GM18498 (cell line): ENCODE data around the gene FAM222B.
A peak's percentile ranks its signal among the peaks of the same experiment; 100 is the strongest.
"Not testable (repeated sequence)": the region's sequence is repeated elsewhere in the genome, so short reads cannot be mapped to it uniquely, and the experiment has no call there.

Source experiments
- ATAC-seq: cut with Tn5 transposase; IDR thresholded peaks from one replicate; pipeline ENCODE4 v1.9.1; 2021; ENCODE audit warnings: mild to moderate bottlenecking, moderate library complexity; ENCODE audit not compliant: unreplicated experiment

Gene FAM222B, protein sequence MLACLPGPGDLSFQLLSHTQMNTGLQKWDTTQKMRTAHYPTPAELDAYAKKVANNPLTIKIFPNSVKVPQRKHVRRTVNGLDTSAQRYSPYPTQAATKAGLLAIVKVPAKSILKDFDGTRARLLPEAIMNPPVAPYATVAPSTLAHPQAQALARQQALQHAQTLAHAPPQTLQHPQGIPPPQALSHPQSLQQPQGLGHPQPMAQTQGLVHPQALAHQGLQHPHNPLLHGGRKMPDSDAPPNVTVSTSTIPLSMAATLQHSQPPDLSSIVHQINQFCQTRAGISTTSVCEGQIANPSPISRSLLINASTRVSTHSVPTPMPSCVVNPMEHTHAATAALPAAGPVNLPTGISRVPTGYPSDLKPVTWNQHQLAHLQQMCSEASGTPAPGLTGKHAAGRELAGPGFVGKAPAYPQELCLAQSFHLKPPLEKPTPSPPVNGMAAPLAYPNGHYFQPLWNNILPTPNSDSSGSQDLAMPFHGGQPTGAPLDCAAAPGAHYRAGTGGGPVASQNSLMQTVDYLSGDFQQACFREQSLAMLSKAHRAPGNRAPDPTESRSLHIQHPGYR

DNA sequence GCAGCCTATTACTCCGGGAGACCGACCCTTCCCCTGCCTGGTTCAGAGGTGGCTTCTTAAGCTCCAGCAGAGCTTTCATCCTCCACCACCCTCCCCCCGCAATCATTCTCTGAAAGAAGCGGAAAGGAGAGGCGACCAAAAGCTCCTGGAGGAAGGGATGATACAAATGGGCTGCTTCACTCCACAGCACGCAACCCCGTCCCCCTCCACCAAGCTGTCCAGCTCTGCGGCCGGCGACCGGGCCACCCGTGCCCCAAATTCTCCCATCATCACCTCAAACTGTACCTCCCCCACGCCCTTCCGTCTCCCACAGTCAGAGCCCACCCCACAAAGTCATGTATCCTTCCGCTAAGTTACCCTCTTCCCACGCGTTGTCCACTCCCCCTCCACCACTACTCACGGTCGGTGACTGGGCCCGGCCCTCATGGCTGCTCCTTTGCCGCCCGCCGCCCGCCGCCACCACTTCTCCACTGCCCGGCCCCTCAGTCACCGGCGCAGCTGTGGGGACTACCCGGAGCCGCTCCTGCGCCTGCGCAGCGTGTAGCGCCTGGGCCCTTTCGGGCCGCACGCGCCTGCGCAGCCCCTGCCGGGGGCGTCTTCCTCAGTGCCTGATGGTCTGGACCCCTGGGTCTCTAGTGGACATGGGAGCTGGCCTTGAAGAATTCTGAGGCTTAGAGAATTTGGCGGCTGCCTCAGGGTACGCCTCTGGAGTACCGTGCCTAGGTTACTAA, at the start of gene FAM222B:
Gene FAM222B, minus strand, starts transcription at position 509 of the 731 bp plus-strand sequence. CDS start 76,123 bp downstream, outside the sequence.
- ATAC-seq = peak; percentile 90

DNA sequence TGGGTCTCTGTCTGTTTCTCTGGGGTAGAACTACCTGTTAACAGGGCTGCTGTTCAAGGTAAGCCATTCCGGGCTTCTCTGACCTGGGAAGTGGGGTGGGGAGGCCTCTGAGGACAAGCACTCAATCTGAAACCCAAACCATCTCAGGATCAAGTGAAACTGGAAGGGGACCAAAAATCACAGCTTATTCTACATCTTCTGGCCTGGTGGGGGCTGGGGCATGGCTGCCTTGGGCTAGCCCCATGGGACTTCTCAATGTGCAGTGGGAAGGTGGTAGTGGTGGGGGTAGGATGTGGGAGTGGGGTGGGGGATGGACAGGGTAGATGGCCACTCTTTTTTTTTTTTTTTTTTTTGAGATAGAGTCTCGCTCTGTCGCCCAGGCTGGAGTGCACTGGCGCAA, 49.4 kb upstream of the FAM222B start:
- ATAC-seq = no peak

DNA sequence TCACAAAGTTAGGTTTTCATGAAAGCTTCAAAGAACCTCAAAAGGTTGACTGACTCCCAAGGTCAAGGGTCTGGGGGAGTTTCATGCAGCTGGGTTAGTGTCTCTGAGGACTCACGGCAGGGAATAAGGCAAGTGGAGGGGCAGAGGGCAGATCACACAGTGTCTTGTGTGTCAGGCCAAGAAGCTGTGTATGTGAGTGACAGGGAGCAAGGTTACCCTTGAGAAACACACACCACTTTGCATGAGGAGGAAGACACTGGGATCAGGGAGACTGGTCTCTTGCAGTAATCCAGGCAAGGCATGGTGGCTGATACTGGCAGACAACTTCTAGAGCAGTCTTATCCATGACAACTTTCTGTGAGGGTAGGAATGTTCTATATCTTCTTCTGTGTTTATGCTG, 48.6 kb upstream of the FAM222B start:
- ATAC-seq = no peak

DNA sequence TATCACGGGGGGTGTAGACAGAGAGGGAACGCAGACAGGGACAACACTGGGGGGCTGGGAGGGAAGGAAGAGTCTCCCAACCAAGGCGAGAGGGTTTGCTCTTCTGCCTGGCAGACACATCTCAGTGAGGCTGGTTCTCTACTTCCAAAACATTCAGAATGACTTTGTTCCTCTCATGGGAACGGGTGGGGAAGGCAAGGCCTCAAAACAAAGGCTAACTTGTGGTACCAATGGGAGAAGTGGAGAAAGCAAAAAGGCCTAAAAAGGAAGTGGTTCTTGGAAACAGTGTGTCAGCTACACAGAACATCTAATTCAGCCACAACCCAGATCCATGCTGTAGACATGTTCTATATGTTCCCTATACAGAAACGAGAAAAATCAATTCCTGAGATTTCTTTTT, 47.4 kb upstream of the FAM222B start:
- ATAC-seq = no peak

DNA sequence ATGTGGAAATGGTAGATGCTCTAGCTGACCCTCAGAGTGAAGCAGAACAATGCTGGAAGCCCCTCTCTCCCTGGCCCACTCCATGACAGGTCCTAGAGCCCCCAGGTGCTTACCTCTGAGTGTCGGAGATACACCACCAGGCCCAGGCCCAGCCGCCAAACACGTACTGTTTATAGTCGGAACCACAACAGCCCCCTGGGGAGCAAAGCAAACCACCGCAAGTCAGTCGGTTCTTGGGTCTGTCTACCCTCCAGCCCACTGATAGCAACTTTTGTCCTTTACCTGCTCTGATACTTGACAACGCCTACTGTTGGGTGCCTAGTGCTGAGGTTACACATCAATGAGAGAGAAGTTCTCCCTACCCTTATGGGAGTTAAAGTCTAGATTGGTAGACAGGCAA, 46.2 kb upstream of the FAM222B start:
- no peak for ATAC-seq

DNA sequence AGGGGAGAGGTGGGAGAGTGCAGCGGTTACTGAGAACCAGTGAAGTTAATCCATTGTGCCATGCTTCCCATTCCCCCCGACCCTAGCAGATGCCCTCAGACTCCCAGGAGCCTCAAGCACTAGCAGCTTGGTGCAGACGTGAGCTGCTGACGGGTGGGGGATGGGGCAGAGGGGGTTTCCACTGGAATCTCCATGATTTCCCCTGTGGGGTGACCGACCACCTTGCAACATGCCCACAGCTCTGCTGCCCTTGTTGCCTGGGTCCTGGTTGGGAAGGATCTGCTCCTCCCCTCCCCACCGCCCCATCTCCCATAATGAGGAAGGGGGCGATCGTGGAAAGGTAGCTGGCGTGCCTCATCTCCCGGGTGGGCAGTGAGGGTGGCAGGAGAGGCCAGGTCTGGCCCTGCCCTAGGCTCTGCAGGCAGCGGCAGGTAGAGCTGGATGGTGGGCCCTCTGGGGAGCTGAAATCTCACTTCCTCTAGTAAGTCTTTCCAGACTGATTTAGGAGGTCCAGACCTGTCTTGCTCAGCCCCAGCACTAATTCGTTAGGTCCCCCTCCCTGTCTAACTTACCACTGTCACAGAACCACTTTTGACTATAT, 45.4 kb upstream of the FAM222B start:
- no peak for ATAC-seq

DNA sequence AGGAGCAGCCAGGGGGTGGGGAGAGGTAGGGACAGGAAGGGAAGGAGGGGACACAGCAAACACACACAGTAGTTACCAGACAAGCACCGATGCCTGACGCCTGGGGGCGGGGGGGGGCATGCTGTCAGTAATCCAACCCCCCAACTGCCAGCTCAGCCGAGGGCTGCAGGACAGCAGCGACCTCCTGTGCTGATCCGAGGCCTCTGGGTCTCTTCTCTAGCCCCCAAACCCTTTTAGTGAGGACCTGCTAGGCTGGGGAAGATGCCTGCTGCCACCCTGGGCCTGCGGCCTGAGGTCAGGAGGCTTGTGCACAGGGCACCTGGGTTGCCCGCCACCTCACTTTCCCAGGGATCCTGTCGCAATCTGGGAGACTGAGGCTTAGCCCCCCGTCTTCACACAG, 43.4 kb upstream of the FAM222B start:
- no peak for ATAC-seq

DNA sequence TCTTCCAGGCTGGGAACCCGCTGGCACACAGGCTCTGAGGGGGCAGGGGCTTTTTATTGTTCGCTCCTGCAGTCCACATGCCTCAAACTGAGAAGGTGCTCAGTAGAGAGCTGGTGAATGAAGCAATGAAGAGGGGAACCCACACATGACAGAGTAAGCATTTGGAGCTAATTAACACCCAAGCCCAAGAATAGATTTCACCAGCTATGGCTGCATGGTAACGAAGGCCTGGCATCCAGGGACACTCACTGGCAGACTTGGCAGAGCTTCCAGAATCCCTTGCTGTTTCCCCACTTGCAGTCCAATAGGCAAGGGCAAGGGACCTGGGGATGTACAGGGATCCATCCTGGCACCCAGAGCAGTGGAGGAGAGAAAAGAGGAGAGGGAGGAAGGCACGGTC, 42.8 kb upstream of the FAM222B start:
- no peak for ATAC-seq

DNA sequence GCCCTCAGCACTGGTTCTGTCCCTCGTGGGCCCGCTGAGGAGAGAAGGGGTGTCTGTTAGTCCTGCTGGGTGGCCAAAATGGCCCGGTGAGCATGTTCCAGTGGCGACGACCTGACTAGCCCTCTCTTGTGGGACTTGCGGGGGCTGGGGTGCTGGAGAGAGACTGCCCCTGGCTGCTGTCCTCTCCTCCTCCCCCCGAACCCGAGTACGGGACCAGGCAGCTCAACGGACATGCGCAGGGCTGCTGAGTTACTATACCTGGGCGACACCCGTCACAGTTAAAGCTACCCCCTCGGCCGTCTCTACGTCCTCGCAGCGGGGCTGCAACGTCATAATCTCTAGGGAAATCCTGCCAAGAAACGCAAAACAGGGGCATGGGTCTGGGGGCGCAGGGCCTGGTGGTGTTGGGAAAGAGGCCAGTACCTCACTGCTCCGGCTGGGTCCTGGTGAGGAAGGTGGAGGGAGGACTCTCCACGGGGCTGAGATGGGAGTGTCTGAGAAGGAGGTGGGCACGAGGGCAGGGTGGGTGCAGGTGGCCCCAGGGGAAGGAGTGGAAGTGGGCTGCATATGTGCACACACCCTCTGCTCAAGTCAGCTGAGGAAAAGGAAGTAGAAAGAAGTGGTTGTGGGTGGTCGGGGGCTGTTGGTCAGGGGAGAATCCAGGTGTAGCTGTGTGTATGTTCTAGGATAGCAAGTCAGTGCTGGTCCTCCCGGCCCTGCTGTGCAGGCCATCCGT, 41.5 kb upstream of the FAM222B start:
- ATAC-seq = no peak

DNA sequence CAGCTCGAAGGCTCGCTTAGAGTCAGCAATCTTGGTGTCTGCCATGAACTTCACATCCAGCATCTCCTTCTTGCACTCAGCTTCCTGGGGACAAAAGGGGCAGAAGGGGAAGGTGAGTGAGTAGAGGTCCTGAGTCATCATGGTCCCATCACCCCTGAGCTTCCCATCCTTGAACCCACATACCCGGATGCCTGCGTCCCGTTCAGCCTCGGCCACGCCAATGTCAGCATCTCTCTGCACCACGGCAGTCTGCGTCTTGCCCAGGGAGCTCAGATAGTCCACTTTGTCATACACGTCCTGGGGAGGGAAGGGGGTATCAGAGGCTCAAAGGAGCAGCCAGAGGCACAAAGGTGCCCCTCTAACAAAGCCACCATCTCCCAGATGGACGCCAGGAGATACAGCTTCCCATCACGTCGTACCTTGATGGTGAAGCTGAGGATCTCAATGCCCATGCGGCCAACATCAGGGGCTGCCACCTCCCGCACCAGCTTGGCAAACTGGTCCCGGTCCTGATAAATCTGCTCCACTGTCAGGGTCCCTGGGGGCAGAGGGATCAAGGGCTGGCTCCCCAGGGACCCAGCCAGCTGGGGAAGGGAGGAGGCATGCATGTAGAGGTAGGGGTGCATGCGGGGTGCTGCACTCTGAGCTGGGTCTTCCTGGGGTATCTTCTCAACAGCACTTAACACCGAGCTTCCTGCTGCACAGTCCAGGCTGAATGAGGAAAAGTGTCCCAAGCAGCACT, 39.7 kb upstream of the FAM222B start:
- ATAC-seq = no peak

DNA sequence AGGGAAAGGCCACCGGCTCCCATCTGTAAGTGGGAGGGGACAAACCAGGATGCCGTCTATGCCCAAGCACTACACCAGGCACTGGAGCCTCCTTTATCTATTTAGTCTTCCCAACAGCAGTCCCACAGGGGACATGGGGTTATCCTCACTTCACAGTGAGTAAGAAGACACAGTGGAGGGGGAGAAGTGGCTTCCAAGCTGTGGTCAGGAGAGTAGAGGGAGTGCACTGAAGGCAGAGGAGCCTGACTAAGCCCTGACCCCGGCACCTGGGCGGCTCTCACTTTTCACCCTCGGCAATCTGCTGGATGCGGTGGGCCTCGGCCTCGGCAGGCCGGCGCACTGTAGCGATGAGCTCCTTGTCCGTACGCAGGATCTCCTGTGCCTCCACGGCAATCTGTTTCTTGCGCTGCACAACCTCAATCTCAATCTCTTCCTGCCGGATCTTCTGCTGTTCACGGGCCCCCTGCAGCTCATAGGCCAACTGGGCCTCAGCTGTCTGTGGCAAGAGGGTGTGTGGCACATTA, 39.0 kb upstream of the FAM222B start:
- ATAC-seq = no peak

DNA sequence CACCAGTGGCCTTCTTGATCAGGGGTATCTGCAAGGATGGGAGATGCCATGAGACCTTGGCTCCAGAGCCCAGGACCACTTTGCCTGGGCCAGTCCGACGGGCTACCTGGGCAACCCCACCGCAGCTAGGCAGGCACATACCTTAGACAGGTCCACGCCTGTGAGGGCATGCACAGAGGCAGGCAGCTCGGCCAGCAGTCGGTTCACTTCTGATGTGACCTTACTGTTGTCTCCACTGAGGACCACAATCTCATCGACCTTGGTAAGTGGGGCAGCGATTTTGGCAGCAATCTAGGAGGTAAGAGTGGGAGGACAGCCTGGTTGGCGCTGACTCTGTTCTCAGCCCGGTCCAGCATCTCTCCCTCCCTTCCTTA, 38.0 kb upstream of the FAM222B start:
- ATAC-seq = no peak

DNA sequence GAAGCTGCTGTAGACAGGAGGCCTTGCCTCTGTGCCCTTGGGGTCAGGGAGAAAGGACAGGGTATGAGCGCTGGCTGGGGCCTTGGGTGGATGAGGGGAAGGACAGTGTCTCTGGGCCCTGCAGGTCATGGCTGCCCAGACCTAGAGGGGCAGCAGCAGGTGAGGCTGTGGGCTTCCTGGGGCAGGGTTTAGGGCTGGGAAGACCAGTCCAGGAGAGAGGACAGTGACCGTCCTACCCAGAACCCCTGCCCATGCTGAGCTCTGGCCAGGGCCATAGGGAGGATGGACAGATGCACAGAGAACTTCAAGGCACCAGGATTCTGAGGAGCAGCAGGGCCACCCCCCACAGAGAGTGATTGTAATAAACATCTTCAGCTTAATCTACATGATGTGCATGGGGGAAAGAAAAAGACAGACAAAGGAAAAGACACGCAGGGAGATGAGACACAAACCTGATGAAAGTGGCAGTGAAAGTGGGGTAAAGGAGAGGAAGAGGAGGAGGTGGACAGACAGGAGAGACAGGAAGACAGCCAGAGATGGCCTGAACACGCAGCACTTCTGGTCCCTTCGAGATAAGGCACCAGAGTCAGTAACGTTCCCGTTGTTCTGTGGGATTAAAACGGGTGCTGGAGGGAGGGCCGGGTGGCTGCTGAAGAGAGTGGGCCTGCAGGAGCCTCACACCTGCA, 37.4 kb upstream of the FAM222B start:
- no peak for ATAC-seq

DNA sequence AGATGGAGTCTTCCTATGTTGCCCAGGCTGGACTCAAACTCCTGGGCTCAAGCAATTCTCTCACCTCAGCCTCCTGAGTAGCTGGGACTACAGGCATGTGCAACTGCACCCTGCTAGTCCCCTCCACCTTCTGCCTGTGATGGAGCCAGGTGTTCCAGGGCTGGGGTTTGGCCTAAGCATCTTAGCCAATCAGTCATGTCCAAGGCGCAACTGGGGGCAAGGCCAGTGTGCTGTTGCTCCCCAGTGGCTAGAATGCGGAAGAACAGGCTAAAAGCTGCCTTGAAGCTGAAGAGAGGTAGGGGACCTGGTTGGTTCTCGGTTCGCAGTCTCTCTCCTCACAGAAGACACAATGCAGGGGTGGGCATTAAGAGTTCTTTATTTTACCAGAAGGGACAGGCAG, 36.4 kb upstream of the FAM222B start:
- no peak for ATAC-seq

DNA sequence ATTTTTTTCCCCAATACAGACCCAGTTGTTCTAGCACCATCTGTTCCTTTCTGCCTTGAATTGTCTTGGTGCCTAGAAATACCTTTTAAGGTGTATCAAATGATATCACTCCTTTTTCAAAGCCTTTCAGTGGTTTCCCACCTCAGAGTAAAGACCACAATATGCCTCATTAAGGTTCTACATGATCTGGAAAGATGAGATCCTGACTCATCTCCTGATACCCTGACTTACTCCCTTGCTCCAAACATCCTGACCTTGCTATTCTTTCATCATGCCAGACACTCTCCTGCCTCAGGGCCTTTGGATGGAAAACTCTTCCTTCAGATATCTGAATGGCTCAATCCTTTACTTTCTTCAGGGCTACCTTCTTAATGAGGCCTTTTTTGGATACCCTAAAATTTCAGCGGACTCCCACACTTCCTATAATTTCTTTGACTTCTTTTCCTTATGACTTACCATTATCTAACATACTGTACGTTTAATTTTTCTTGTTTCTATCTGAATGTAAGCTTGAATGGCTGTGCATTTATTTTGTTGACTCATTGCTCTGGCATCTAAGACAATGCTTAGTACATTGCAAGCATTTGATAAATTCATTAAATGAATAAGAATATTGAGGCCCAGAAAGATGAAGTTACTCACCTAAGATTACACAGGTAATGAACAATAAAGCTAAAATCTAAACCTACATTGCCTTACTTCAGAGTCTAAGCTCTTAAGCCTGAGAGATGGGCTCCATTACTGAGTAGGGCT, 35.7 kb upstream of the FAM222B start:
- no peak for ATAC-seq

DNA sequence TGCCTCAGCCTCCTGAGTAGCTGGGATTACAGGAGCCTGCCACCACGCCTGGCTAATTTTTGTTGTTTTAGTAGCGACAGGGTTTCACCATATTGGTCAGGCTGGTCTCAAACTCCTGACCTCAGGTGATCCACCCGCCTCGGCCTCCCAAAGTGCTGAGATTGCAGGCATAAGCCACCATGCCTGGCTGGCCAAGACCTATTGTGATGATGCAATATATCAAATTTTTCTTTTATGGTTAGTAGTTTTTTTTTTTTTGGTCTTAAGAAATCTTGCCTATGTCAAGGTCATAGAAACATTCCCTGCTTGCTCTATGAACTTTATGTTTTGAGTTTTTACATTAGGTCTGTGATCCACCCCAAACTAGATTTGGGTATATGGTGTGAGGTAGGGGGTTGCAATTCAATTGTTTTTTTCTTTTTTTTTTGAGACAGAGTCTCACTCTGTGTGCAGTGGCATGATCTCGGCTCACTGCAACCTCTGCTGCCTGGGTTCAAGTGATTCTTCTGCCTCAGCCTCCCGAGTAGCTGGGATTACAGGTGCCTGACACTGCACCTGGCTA, 34.6 kb upstream of the FAM222B start:
- not testable (repeated sequence) for ATAC-seq

DNA sequence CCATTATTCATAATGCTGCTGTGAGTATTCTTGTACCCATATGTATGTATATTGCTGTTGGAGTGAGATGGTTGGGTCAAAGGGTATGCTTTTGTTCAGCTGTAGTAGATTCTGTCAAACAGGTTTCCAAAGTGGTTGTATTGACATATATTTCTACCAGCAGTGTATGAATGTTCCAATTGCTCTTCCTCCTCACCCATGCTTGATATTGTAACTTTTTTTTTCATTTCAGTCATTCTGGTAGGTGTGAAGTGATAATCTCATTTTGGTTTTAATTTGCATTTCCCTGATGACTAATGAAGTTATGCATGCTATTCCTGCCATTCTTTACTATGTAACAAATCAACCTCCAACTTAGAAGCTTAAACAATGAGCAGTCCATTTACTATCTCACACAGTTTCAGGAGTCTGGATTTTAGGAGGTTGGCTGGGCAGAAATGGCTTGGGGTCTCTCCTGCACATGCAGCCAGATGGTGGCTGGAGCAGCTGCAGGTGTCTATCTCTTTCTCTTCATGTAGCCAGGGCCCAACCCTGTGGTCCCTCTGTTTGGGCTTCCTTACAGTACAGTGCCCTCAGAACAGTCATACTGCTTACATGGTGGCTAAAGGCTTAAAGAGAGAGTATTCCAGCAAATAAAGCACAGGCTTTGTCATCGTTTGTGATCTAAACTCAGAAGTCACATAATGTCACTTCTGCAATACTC, 33.4 kb upstream of the FAM222B start:
- no peak for ATAC-seq

DNA sequence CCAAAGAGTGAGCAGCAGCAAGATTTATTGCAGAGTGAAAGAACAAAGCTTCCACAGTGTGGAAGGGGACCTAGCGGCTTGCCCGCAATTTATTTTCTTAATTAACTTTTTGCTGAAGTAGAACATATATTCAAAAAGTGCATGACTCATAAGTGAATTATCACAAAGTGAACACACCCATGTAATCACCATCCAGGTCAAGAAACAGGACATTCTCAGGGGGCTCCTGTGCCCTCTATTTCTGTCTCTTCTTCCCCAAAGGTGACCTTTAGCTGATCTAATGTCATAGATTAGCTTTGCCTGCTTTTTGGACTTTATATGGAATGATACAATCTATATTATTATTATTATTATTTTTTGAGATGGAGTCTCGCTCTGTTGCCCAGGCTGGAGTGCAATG, 32.2 kb upstream of the FAM222B start:
- no peak for ATAC-seq
